Measurements from ENCODE around the gene MAP3K20. TPM values are rescaled to one million over a fixed set of nuclear protein-coding genes. Genes with fewer than 3 reads are reported as not detected.
"Not testable (repeated sequence)": the region's sequence is repeated elsewhere in the genome, so short reads cannot be mapped to it uniquely, and the experiment has no call there.

Gene MAP3K20
- total and polyA plus RNA-seq, 10 of the 15 experiments (the other 5 are each of a cell fraction or from before 2014, with no cell fraction given): 0.04 to 5.6 (median 2.3) TPM

- in situ Hi-C loops (cut with MboI): no loop called here
- FAIRE-seq: no peak
Observed at GRCh38 chr2:173037245-173038120, 38.2 kb upstream of the MAP3K20 start.

GRCh38 chr2:173038257-173038656 lies 37.4 kb upstream of the MAP3K20 start:
- RAD21 ChIA-PET (ENCODE audit: unreplicated experiment); H3K27ac ChIP-seq (ENCODE audit: control insufficient read depth, insufficient read depth); DNase-seq (ENCODE audit: low read depth, low spot score); H3K4me1 ChIP-seq (ENCODE audit: control insufficient read depth, insufficient read depth, low read length); H3K4me3 ChIP-seq; FAIRE-seq; H3K9ac ChIP-seq (ENCODE audit: control insufficient read depth, insufficient read depth, low read length); H3K4me2 ChIP-seq (ENCODE audit: control insufficient read depth, insufficient read depth); SMC1A ChIA-PET (ENCODE audit: uncharacterized antibody, unreplicated experiment); POLR2A ChIA-PET; H3K27me3 ChIP-seq (replicated peaks in 1 of 2; ENCODE audit: control insufficient read depth in 2 of 2, insufficient read depth in 2 of 2, low read length in 1 of 2); H3K79me2 ChIP-seq (ENCODE audit: control insufficient read depth, insufficient read depth, low read length); in situ Hi-C loops (cut with MboI); H2AFZ ChIP-seq (ENCODE audit: control insufficient read depth, low read depth, low read length); H4K20me1 ChIP-seq (ENCODE audit: control insufficient read depth, insufficient read depth); H3K36me3 ChIP-seq (ENCODE audit: control insufficient read depth in 2 of 2, insufficient read depth in 2 of 2, low read length in 1 of 2); intact Hi-C loops (cut with micrococcal nuclease; ENCODE audit: unreplicated experiment); H3K9me3 ChIP-seq (replicated peaks; ENCODE audit: control insufficient read depth, insufficient read depth, low read length); BruUV-seq (replicated peaks); ATAC-seq: not testable (repeated sequence)
- CTCF ChIA-PET: interaction anchor here (2.4 kb wide), 1 partner anchor 12 kb away, joined by 8 read pairs; no protein-coding TSS in a partner anchor
- 64% methylated on average over 2 of the region's 2 CpGs for WGBS (ENCODE audit: insufficient coverage, insufficient replicate concordance, low lambda C conversion rate, missing lambda C conversion rate)

More at GRCh38 chr2:173037245-173038120, 38.2 kb upstream of the MAP3K20 start:
- no peaks in the 10 kb centered on the region for H3K4me1 ChIP-seq (ENCODE audit: control insufficient read depth, insufficient read depth, low read length)
- H3K4me2 ChIP-seq (ENCODE audit: control insufficient read depth, insufficient read depth): no peak overlapping the region
- BruUV-seq (replicated peaks): no TSS peak
- H4K20me1 ChIP-seq (ENCODE audit: control insufficient read depth, insufficient read depth): no peaks in the 10 kb centered on the region
- SMC1A ChIA-PET (ENCODE audit: uncharacterized antibody, unreplicated experiment): no interaction called here
- no peak overlapping the region for H3K27ac ChIP-seq (ENCODE audit: control insufficient read depth, insufficient read depth)
- ATAC-seq: no peak
- no peaks in the 10 kb centered on the region for H3K79me2 ChIP-seq (ENCODE audit: control insufficient read depth, insufficient read depth, low read length)
- no peak overlapping the region for H2AFZ ChIP-seq (ENCODE audit: control insufficient read depth, low read depth, low read length)
- RAD21 ChIA-PET (ENCODE audit: unreplicated experiment): no interaction called here
- no peak for TF ChIP-seq POU2F2 (IDR thresholded peaks at IDR 0.05; ENCODE audit: borderline replicate concordance, low read depth, low read length)
- intact Hi-C loops (cut with micrococcal nuclease; ENCODE audit: unreplicated experiment): no loop called here
- no peaks in the 10 kb centered on the region for H3K36me3 ChIP-seq (ENCODE audit: control insufficient read depth in 2 of 2, insufficient read depth in 2 of 2, low read length in 1 of 2)
- H3K27me3 ChIP-seq (replicated peaks in 1 of 2; ENCODE audit: control insufficient read depth in 2 of 2, insufficient read depth in 2 of 2, low read length in 1 of 2): no peaks in the 10 kb centered on the region
- POLR2A ChIA-PET: no interaction called here
- H3K4me3 ChIP-seq: no peak overlapping the region
- no peaks in the 10 kb centered on the region for H3K9me3 ChIP-seq (replicated peaks; ENCODE audit: control insufficient read depth, insufficient read depth, low read length)
- DNase-seq (ENCODE audit: low read depth, low spot score): no peak
- WGBS (ENCODE audit: insufficient coverage, insufficient replicate concordance, low lambda C conversion rate, missing lambda C conversion rate): 71% methylated on average over 12 of the region's 12 CpGs
- no peak overlapping the region for H3K9ac ChIP-seq (ENCODE audit: control insufficient read depth, insufficient read depth, low read length)
- CTCF ChIA-PET: interaction anchor here (2.4 kb wide), 1 partner anchor 11 kb away, joined by 8 read pairs; no protein-coding TSS in a partner anchor
